ENCODE results near the gene ABTB2. TPM values are rescaled to one million over a fixed set of nuclear protein-coding genes. Genes with fewer than 3 reads are reported as not detected.

Gene ABTB2
- polyA plus RNA-seq, 2 of the 4 experiments (the other 2 are of a cell fraction) = 8.9 to 15.4 TPM

DNA sequence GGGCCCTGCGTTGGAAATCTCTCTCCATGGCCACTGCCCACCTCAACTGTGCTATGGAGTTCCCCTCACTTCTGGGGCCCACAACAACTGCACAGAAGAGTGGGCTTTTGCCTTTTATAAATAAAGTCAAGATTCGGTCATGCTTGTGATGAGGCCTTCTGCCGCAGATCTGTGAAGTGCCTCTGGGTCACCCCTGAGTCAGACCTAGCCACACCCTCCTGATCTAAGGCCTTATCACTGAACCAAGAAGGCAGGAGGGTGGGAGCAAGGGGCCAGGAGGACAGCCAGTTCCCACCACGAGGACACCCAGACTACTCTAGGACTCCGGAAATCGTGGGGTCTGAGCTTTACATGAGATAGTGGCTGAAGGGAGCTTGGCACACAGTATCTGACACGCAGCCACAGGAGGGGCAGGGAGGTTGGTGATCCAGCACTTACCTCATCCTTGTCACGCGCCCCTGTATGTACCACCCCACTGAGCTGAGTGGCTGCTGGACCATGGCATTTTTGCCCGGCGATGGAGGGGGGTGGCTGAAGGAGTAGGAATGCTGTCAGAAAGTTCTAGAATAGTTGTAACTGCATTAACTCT, 115.7 kb downstream of the ABTB2 start:
- Histone ChIP-seq H3K4me3 (no peak overlapping the region), H3K4me1 (peaks cover 70% of the 10 kb centered on the region), H3K27ac (peak overlapping the region; percentile 80 to 92), H3K9me3 (no peaks in the 10 kb centered on the region), H3K4me2 (peak overlapping the region; percentile 75)
- ChIA-PET POLR2A (interaction anchor here (2.7 kb wide), 1 partner anchor 8 kb away, joined by 7 read pairs; no protein-coding TSS in a partner anchor), CTCF (interaction anchor here (0.8 to 4.8 kb wide), 3 partner anchors 68 to 250 kb away, joined by 4 to 16 read pairs (median 5); no protein-coding TSS in a partner anchor)
- WGBS (ENCODE audit: missing lambda C conversion rate) = 63% methylated on average over 11 of the region's 11 CpGs
- FAIRE-seq (no peak), ATAC-seq (peak; percentile 16 to 37; a peak in 2 of 6 replicates), DNase-seq (ENCODE audit: low read depth in 1 of 2, low spot score in 1 of 2) (peak; percentile 33 to 65)
- TF ChIP-seq, protein P1, sequence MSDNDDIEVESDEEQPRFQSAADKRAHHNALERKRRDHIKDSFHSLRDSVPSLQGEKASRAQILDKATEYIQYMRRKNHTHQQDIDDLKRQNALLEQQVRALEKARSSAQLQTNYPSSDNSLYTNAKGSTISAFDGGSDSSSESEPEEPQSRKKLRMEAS (IDR thresholded peaks at IDR 0.05) = 0 out of 2 replicates have a peak, but pooled peaks have one; percentile 47
- TF ChIP-seq CEBPB (IDR thresholded peaks at IDR 0.05) = no peak
- TF ChIP-seq CHD4 (IDR thresholded peaks at IDR 0.05; ENCODE audit: borderline replicate concordance) = no peak

DNA sequence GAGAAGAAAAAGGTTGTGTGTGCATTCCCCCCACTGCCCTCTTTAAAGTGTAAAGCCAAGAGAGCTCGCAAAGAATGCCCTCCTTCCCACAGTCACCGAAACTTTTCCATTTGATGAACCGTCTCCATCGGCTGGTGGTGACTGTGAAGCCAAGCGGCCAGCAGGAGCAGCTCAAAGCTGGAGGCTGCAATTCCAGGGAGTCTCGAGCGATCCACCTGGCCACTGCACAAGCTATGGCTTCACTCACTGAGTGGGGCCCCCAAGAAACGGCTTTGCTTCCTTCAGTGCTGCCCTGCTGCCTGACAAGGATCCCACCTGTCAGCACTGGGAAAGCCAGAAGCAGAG, 117.7 kb downstream of the ABTB2 start:
- ChIA-PET POLR2A (no interaction called here), CTCF (interaction anchor here (4.8 kb wide), 1 partner anchor 66 kb away, joined by 16 read pairs; no protein-coding TSS in a partner anchor)
- ATAC-seq = no peak
- H3K4me2 ChIP-seq = no peak overlapping the region
- H3K4me3 ChIP-seq = no peak overlapping the region
- TF ChIP-seq HDAC2 (IDR thresholded peaks at IDR 0.05) (no peak), NPAS2 (CRISPR knock-in tag; IDR thresholded peaks at IDR 0.05; ENCODE audit: borderline replicate concordance) (no peak), FOSL2 (IDR thresholded peaks at IDR 0.05) (no peak), FOSL2 (CRISPR knock-in tag; IDR thresholded peaks at IDR 0.05) (no peak), HOXB13 (CRISPR knock-in tag; IDR thresholded peaks at IDR 0.05; ENCODE audit: low read depth) (no peak), HOXB5 (CRISPR knock-in tag; IDR thresholded peaks at IDR 0.05) (no peak), BCL3 (IDR thresholded peaks at IDR 0.05) (no peak), NFE2L2 (conservative IDR thresholded peaks at IDR 0.05; ENCODE audit: low read length) (no peak), EHMT2 (IDR thresholded peaks at IDR 0.05; ENCODE audit: low read depth) (no peak), FOSB (CRISPR knock-in tag; IDR thresholded peaks at IDR 0.05) (no peak)
- TF ChIP-seq, protein P2, sequence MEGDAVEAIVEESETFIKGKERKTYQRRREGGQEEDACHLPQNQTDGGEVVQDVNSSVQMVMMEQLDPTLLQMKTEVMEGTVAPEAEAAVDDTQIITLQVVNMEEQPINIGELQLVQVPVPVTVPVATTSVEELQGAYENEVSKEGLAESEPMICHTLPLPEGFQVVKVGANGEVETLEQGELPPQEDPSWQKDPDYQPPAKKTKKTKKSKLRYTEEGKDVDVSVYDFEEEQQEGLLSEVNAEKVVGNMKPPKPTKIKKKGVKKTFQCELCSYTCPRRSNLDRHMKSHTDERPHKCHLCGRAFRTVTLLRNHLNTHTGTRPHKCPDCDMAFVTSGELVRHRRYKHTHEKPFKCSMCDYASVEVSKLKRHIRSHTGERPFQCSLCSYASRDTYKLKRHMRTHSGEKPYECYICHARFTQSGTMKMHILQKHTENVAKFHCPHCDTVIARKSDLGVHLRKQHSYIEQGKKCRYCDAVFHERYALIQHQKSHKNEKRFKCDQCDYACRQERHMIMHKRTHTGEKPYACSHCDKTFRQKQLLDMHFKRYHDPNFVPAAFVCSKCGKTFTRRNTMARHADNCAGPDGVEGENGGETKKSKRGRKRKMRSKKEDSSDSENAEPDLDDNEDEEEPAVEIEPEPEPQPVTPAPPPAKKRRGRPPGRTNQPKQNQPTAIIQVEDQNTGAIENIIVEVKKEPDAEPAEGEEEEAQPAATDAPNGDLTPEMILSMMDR (IDR thresholded peaks at IDR 0.05) = no peak
- TF ChIP-seq, protein P3, sequence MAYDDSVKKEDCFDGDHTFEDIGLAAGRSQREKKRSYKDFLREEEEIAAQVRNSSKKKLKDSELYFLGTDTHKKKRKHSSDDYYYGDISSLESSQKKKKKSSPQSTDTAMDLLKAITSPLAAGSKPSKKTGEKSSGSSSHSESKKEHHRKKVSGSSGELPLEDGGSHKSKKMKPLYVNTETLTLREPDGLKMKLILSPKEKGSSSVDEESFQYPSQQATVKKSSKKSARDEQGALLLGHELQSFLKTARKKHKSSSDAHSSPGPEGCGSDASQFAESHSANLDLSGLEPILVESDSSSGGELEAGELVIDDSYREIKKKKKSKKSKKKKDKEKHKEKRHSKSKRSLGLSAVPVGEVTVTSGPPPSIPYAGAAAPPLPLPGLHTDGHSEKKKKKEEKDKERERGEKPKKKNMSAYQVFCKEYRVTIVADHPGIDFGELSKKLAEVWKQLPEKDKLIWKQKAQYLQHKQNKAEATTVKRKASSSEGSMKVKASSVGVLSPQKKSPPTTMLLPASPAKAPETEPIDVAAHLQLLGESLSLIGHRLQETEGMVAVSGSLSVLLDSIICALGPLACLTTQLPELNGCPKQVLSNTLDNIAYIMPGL (CRISPR knock-in tag; IDR thresholded peaks at IDR 0.05; ENCODE audit: borderline replicate concordance) = no peak
- peak overlapping the region in 1 of 2 experiments; percentile 72; a peak in 3 of 6 replicates for H3K27ac ChIP-seq
- FAIRE-seq = no peak
- DNase-seq (ENCODE audit: low read depth in 1 of 2, low spot score in 1 of 2) = no peak
- H3K9me3 ChIP-seq = no peaks in the 10 kb centered on the region
- peaks cover 69% of the 10 kb centered on the region for H3K4me1 ChIP-seq
- 88% methylated on average over 8 of the region's 8 CpGs for WGBS (ENCODE audit: missing lambda C conversion rate)

GRCh38 chr11:34239465-34240149, 118.2 kb downstream of the ABTB2 start:
- no peak overlapping the region for H3K4me3 ChIP-seq
- H3K4me2 ChIP-seq = no peak overlapping the region
- FAIRE-seq = no peak
- ChIA-PET POLR2A (no interaction called here), CTCF (interaction anchor here (0.8 to 4.8 kb wide), 2 partner anchors 65 to 75 kb away, joined by 3 to 16 read pairs; no protein-coding TSS in a partner anchor)
- 68% methylated on average over 5 of the region's 5 CpGs for WGBS (ENCODE audit: missing lambda C conversion rate)
- DNase-seq (ENCODE audit: low read depth in 1 of 2, low spot score in 1 of 2) = no peak
- peak overlapping the region; percentile 25 to 72; a peak in 4 of 6 replicates for H3K27ac ChIP-seq
- no peak for TF ChIP-seq SMC3 (IDR thresholded peaks at IDR 0.05)
- no peak for TF ChIP-seq MAFK (IDR thresholded peaks at IDR 0.05; ENCODE audit: partially characterized antibody)
- no peak for TF ChIP-seq GATA3 (IDR thresholded peaks at IDR 0.05; ENCODE audit: borderline replicate concordance)
- TF ChIP-seq HOXA7 (CRISPR knock-in tag; IDR thresholded peaks at IDR 0.05) = no peak
- ATAC-seq = no peak
- H3K9me3 ChIP-seq = no peaks in the 10 kb centered on the region
- H3K4me1 ChIP-seq = peaks cover 69% of the 10 kb centered on the region

Measured in A549 (cell line).